ENCODE measurements around the gene PPP1R18.

DNA sequence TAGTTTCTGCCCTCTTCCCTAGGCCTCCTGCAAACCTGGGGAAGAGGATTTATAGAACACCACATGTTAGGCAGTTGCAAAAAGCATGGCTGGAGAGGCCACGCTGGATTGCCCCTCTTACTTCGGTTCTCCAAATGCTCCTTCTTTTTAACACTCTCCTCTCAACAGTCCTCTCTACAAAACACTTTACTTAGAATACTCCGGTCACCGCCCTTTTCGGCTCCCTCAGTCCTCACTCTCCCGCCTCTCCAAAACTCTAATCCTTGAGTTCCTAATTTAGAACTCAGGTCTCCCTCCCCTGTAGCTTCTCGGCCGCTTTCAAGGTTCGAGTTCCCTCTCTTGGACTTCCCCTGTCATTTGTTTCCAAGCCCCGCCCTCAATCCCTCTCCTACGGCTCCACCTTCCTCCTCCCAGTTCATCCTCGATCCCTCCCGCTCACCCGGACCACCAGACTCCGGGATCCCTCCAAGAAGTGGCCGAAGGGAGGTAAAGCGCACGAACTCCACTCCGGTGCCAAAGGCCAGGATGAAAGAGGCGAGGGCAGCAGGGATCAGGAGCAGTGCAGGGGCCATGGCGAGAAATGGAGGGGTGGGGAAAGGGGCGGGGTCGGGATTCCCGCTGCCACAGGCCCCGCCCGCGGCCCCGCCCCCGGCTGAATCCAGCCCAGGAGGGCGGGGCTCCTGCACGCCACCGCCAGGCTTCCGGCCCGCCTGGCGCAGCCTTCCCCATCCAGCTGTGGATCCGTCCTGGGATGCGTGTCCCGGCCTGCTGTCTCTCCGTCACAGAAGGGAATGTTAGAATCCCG is 4.2 kb upstream of the PPP1R18 start, which contains the start of gene NRM:
- TF ChIP-seq, protein P1, sequence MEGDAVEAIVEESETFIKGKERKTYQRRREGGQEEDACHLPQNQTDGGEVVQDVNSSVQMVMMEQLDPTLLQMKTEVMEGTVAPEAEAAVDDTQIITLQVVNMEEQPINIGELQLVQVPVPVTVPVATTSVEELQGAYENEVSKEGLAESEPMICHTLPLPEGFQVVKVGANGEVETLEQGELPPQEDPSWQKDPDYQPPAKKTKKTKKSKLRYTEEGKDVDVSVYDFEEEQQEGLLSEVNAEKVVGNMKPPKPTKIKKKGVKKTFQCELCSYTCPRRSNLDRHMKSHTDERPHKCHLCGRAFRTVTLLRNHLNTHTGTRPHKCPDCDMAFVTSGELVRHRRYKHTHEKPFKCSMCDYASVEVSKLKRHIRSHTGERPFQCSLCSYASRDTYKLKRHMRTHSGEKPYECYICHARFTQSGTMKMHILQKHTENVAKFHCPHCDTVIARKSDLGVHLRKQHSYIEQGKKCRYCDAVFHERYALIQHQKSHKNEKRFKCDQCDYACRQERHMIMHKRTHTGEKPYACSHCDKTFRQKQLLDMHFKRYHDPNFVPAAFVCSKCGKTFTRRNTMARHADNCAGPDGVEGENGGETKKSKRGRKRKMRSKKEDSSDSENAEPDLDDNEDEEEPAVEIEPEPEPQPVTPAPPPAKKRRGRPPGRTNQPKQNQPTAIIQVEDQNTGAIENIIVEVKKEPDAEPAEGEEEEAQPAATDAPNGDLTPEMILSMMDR (IDR thresholded peaks at IDR 0.05; ENCODE audit: insufficient read depth, low read length, poor library complexity, severe bottlenecking), result no peak
- no peak for TF ChIP-seq EZH2phosphoT487 (conservative IDR thresholded peaks at IDR 0.05; ENCODE audit: low read length)

Data from SU-DHL-6 (cell line).